ENCODE results near the gene MTOR. TPM values are rescaled to one million over a fixed set of nuclear protein-coding genes. Genes with fewer than 3 reads are reported as not detected.
"Not testable (repeated sequence)": the region's sequence is repeated elsewhere in the genome, so short reads cannot be mapped to it uniquely, and the experiment has no call there.

MTOR gene
- total and polyA plus RNA-seq, 2 donors (not counting 1 experiment from before 2014, with no cell fraction given): 30.7 to 50.7 TPM

GRCh38 chr1:11307852-11308251 is 45.5 kb upstream of the MTOR start:
- H3K27me3 Mint-ChIP-seq: peaks cover 2% of the 10 kb centered on the region
- no peaks in the 10 kb centered on the region for H3K4me1 ChIP-seq (ENCODE audit: control insufficient read depth in 2 of 2, insufficient read depth in 2 of 2, low read length in 2 of 2)
- H2AFZ ChIP-seq (ENCODE audit: insufficient read depth, low read depth, low read length, poor library complexity, severe bottlenecking): no peak overlapping the region
- no peaks in the 10 kb centered on the region for H3K4me1 Mint-ChIP-seq
- H3K79me2 ChIP-seq (ENCODE audit: control insufficient read depth, insufficient read depth, low read length): no peaks in the 10 kb centered on the region
- ChIA-PET POLR2A (no interaction called here), CTCF (interaction anchor here (0.7 kb wide), 1 partner anchor 277 kb away, joined by 4 read pairs; no protein-coding TSS in a partner anchor)
- DNase-seq (no peak), ATAC-seq (ENCODE audit: low read depth) (no peak)
- WGBS (ENCODE audit: insufficient coverage): 92% methylated on average over 2 of the region's 3 CpGs
- no peak overlapping the region for H3K27ac Mint-ChIP-seq
- H3K9me3 ChIP-seq (ENCODE audit: control extremely low read depth in 1 of 3, control insufficient read depth in 2 of 3, insufficient read depth in 1 of 3, low read length in 2 of 3): no peaks in the 10 kb centered on the region
- H3K9me3 Mint-ChIP-seq (ENCODE audit: insufficient read depth): no peaks in the 10 kb centered on the region
- no peak overlapping the region for H3K4me3 Mint-ChIP-seq
- no peaks in the 10 kb centered on the region for H3K27me3 ChIP-seq (replicated peaks in 1 of 4; ENCODE audit: control extremely low read depth in 1 of 4, control insufficient read depth in 3 of 4, insufficient read depth in 4 of 4, low read length in 3 of 4)
- H4K20me1 ChIP-seq (ENCODE audit: control insufficient read depth, insufficient read depth, low read length, poor library complexity, severe bottlenecking): no peaks in the 10 kb centered on the region
- no peak overlapping the region for H3K4me2 ChIP-seq (replicated peaks; ENCODE audit: low read depth, low read length, poor library complexity, severe bottlenecking)
- H3K9ac ChIP-seq (ENCODE audit: low read length): no peak overlapping the region
- no peak overlapping the region for H3K27ac ChIP-seq (ENCODE audit: low read length in 2 of 2)
- no peak overlapping the region for H3K4me3 ChIP-seq (ENCODE audit: control extremely low read depth in 1 of 5, extremely low read depth in 1 of 5, insufficient read depth in 1 of 5, low read depth in 2 of 5, low read length in 4 of 5)
- TF ChIP-seq CTCF (IDR thresholded peaks at IDR 0.05): no peak
- no peak for TF ChIP-seq EZH2 (IDR thresholded peaks at IDR 0.05; ENCODE audit: borderline replicate concordance, insufficient read depth, low read depth, low read length, poor library complexity, severe bottlenecking)
- intact Hi-C loops (cut with micrococcal nuclease): no loop called here
- H3K36me3 ChIP-seq (replicated peaks in 1 of 2; ENCODE audit: control extremely low read depth in 1 of 2, control insufficient read depth in 1 of 2, extremely low read depth in 1 of 2, insufficient read depth in 2 of 2, low read length in 1 of 2): no peaks in the 10 kb centered on the region

- H3K9ac ChIP-seq (ENCODE audit: low read length); H3K27ac ChIP-seq (ENCODE audit: low read length in 2 of 2); H3K27me3 ChIP-seq (replicated peaks in 1 of 4; ENCODE audit: control extremely low read depth in 1 of 4, control insufficient read depth in 3 of 4, insufficient read depth in 4 of 4, low read length in 3 of 4); H3K4me3 ChIP-seq (ENCODE audit: control extremely low read depth in 1 of 5, extremely low read depth in 1 of 5, insufficient read depth in 1 of 5, low read depth in 2 of 5, low read length in 4 of 5); intact Hi-C loops (cut with micrococcal nuclease); POLR2A ChIA-PET; H3K4me1 Mint-ChIP-seq; H2AFZ ChIP-seq (ENCODE audit: insufficient read depth, low read depth, low read length, poor library complexity, severe bottlenecking); H3K9me3 ChIP-seq (ENCODE audit: control extremely low read depth in 1 of 3, control insufficient read depth in 2 of 3, insufficient read depth in 1 of 3, low read length in 2 of 3); H3K36me3 ChIP-seq (replicated peaks in 1 of 2; ENCODE audit: control extremely low read depth in 1 of 2, control insufficient read depth in 1 of 2, extremely low read depth in 1 of 2, insufficient read depth in 2 of 2, low read length in 1 of 2); H3K27ac Mint-ChIP-seq; H3K4me3 Mint-ChIP-seq; H3K79me2 ChIP-seq (ENCODE audit: control insufficient read depth, insufficient read depth, low read length); H3K9me3 Mint-ChIP-seq (ENCODE audit: insufficient read depth); H4K20me1 ChIP-seq (ENCODE audit: control insufficient read depth, insufficient read depth, low read length, poor library complexity, severe bottlenecking); ATAC-seq (ENCODE audit: low read depth); CTCF ChIA-PET; H3K4me2 ChIP-seq (replicated peaks; ENCODE audit: low read depth, low read length, poor library complexity, severe bottlenecking); H3K27me3 Mint-ChIP-seq; DNase-seq; H3K4me1 ChIP-seq (ENCODE audit: control insufficient read depth in 2 of 2, insufficient read depth in 2 of 2, low read length in 2 of 2): not testable (repeated sequence)
- 96% methylated on average over 18 of the region's 29 CpGs for WGBS (ENCODE audit: insufficient coverage)
Observed at GRCh38 chr1:11305516-11305915, 43.2 kb upstream of the MTOR start.
